A204.1 (cell line): ENCODE results near the gene HS6ST2.
"Not testable (repeated sequence)": the region's sequence is repeated elsewhere in the genome, so short reads cannot be mapped to it uniquely, and the experiment has no call there.

Experiments used
- FAIRE-seq: peaks from 2 replicates; lab custom pipeline; 2012; peaks lifted over from hg19 to GRCh38; lab: Jason Lieb, UNC

HS6ST2 gene

GRCh38 chrX:132940727-132941327, 17.6 kb downstream of the HS6ST2 start:
- no peak for FAIRE-seq

- no peak for FAIRE-seq
Observed at GRCh38 chrX:132933170-132933569, 25.3 kb downstream of the HS6ST2 start.

- FAIRE-seq: no peak
Observed at GRCh38 chrX:132924426-132924825, 34.0 kb downstream of the HS6ST2 start.

- FAIRE-seq: no peak
Observed at GRCh38 chrX:132918523-132918922, 39.9 kb downstream of the HS6ST2 start.

- FAIRE-seq: no peak
Observed at GRCh38 chrX:132916349-132916748, 42.1 kb downstream of the HS6ST2 start.

GRCh38 chrX:132909643-132910042, 48.8 kb downstream of the HS6ST2 start:
- FAIRE-seq: no peak

GRCh38 chrX:132908891-132909290, 49.5 kb downstream of the HS6ST2 start:
- no peak for FAIRE-seq

- FAIRE-seq: no peak
Observed at GRCh38 chrX:132900633-132901293, 57.7 kb downstream of the HS6ST2 start.

GRCh38 chrX:132887569-132887968, 70.9 kb downstream of the HS6ST2 start:
- no peak for FAIRE-seq

GRCh38 chrX:132883358-132883915, 75.0 kb downstream of the HS6ST2 start:
- FAIRE-seq: no peak

GRCh38 chrX:132880753-132881152, 77.7 kb downstream of the HS6ST2 start:
- not testable (repeated sequence) for FAIRE-seq

GRCh38 chrX:132877954-132878536, 80.4 kb downstream of the HS6ST2 start:
- FAIRE-seq: no peak

- FAIRE-seq: no peak
Observed at GRCh38 chrX:132876523-132877338, 81.7 kb downstream of the HS6ST2 start.

GRCh38 chrX:132875650-132876522, 82.5 kb downstream of the HS6ST2 start:
- FAIRE-seq: no peak

GRCh38 chrX:132862562-132862961, 95.9 kb downstream of the HS6ST2 start:
- no peak for FAIRE-seq

GRCh38 chrX:132861076-132861475, 97.4 kb downstream of the HS6ST2 start:
- no peak for FAIRE-seq

- no peak for FAIRE-seq
Observed at GRCh38 chrX:132860200-132860599, 98.2 kb downstream of the HS6ST2 start.

GRCh38 chrX:132858018-132858417, 100.4 kb downstream of the HS6ST2 start:
- FAIRE-seq: no peak

GRCh38 chrX:132855780-132856341, 102.6 kb downstream of the HS6ST2 start:
- FAIRE-seq: no peak

- FAIRE-seq: no peak
Observed at GRCh38 chrX:132853040-132853439, 105.4 kb downstream of the HS6ST2 start.

- FAIRE-seq: no peak
Observed at GRCh38 chrX:132848296-132848970, 110.0 kb downstream of the HS6ST2 start.
